ENCODE results near the gene LSM11.

The LSM11 gene

DNA sequence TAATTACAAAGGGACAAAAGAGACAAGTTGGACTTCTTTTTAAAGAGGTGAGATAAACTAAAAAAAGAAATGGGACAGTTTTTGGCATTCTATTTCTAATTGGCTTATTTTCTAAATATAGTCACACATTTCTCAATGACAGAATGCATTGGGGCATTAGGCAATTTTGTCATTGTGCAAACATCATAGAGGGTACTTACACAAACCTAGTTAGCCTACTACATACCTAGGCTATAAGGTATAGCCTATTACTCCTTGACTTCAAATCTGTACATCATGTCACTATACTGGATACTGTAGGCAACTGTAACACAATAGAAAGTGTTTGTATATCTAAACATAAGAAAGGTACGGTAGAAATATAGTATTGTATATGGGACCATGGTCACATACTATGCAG is 56.1 kb downstream of the LSM11 start:
- ATAC-seq: no peak
- TF ChIP-seq, protein P1, sequence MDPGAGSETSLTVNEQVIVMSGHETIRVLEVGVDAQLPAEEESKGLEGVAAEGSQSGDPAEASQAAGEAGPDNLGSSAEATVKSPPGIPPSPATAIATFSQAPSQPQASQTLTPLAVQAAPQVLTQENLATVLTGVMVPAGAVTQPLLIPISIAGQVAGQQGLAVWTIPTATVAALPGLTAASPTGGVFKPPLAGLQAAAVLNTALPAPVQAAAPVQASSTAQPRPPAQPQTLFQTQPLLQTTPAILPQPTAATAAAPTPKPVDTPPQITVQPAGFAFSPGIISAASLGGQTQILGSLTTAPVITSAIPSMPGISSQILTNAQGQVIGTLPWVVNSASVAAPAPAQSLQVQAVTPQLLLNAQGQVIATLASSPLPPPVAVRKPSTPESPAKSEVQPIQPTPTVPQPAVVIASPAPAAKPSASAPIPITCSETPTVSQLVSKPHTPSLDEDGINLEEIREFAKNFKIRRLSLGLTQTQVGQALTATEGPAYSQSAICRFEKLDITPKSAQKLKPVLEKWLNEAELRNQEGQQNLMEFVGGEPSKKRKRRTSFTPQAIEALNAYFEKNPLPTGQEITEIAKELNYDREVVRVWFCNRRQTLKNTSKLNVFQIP (CRISPR knock-in tag; IDR thresholded peaks at IDR 0.05; ENCODE audit: borderline replicate concordance, low read depth): no peak
- TF ChIP-seq ZNF70 (CRISPR knock-in tag; IDR thresholded peaks at IDR 0.05): no peak
- no peak for TF ChIP-seq BACH2 (CRISPR knock-in tag; IDR thresholded peaks at IDR 0.05; ENCODE audit: borderline replicate concordance)
- no peak for TF ChIP-seq ZC3H10 (CRISPR knock-in tag; IDR thresholded peaks at IDR 0.05)
- no peak for TF ChIP-seq RARB (CRISPR knock-in tag; IDR thresholded peaks at IDR 0.05)
- TF ChIP-seq CSDC2 (CRISPR knock-in tag; IDR thresholded peaks at IDR 0.05): no peak
- no peak for TF ChIP-seq SNAI2 (CRISPR knock-in tag; IDR thresholded peaks at IDR 0.05)
- TF ChIP-seq TCF4 (CRISPR knock-in tag; IDR thresholded peaks at IDR 0.05; ENCODE audit: borderline replicate concordance): no peak
- TF ChIP-seq, protein P2, sequence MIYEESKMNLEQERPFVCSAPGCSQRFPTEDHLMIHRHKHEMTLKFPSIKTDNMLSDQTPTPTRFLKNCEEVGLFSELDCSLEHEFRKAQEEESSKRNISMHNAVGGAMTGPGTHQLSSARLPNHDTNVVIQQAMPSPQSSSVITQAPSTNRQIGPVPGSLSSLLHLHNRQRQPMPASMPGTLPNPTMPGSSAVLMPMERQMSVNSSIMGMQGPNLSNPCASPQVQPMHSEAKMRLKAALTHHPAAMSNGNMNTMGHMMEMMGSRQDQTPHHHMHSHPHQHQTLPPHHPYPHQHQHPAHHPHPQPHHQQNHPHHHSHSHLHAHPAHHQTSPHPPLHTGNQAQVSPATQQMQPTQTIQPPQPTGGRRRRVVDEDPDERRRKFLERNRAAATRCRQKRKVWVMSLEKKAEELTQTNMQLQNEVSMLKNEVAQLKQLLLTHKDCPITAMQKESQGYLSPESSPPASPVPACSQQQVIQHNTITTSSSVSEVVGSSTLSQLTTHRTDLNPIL (CRISPR knock-in tag; IDR thresholded peaks at IDR 0.05; ENCODE audit: low read depth): no peak
- no peak for TF ChIP-seq TOX (CRISPR knock-in tag; IDR thresholded peaks at IDR 0.05; ENCODE audit: borderline replicate concordance)
- TF ChIP-seq ZFP3 (CRISPR knock-in tag; IDR thresholded peaks at IDR 0.05): no peak
- TF ChIP-seq, protein P3, sequence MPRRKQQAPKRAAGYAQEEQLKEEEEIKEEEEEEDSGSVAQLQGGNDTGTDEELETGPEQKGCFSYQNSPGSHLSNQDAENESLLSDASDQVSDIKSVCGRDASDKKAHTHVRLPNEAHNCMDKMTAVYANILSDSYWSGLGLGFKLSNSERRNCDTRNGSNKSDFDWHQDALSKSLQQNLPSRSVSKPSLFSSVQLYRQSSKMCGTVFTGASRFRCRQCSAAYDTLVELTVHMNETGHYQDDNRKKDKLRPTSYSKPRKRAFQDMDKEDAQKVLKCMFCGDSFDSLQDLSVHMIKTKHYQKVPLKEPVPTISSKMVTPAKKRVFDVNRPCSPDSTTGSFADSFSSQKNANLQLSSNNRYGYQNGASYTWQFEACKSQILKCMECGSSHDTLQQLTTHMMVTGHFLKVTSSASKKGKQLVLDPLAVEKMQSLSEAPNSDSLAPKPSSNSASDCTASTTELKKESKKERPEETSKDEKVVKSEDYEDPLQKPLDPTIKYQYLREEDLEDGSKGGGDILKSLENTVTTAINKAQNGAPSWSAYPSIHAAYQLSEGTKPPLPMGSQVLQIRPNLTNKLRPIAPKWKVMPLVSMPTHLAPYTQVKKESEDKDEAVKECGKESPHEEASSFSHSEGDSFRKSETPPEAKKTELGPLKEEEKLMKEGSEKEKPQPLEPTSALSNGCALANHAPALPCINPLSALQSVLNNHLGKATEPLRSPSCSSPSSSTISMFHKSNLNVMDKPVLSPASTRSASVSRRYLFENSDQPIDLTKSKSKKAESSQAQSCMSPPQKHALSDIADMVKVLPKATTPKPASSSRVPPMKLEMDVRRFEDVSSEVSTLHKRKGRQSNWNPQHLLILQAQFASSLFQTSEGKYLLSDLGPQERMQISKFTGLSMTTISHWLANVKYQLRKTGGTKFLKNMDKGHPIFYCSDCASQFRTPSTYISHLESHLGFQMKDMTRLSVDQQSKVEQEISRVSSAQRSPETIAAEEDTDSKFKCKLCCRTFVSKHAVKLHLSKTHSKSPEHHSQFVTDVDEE (CRISPR knock-in tag; IDR thresholded peaks at IDR 0.05): no peak
- TF ChIP-seq ZNF565 (CRISPR knock-in tag; conservative IDR thresholded peaks at IDR 0.05; ENCODE audit: low read depth): no peak

DNA sequence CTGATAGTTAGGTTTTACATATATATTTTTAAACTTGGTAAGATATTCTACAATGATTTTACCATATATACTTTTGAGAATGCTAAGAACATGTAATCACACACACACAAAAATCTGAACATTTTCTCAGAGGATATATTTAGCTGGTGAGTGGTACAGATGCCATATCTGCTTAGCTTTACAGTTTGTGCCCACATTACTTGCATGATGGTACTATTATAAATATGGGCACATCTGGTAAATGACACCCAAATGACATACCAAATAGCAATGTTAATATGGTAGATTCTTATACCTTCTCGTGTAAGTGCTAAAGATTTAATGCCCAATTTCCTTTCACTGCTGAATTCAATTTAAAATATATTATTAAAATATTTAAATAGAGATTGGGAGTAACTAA is 56.6 kb downstream of the LSM11 start:
- ATAC-seq: no peak
- TF ChIP-seq ZNF8 (CRISPR knock-in tag; IDR thresholded peaks at IDR 0.05) (no peak), ZFP30 (CRISPR knock-in tag; IDR thresholded peaks at IDR 0.05) (no peak), GLIS3 (CRISPR knock-in tag; IDR thresholded peaks at IDR 0.05) (no peak), OSR1 (CRISPR knock-in tag; IDR thresholded peaks at IDR 0.05) (no peak), ESRRG (CRISPR knock-in tag; IDR thresholded peaks at IDR 0.05) (no peak), PPARA (CRISPR knock-in tag; IDR thresholded peaks at IDR 0.05; ENCODE audit: borderline replicate concordance) (no peak), TCF4 (CRISPR knock-in tag; IDR thresholded peaks at IDR 0.05; ENCODE audit: borderline replicate concordance) (no peak), ZNF565 (CRISPR knock-in tag; conservative IDR thresholded peaks at IDR 0.05; ENCODE audit: low read depth) (no peak), CSDC2 (CRISPR knock-in tag; IDR thresholded peaks at IDR 0.05) (no peak), ZFP3 (CRISPR knock-in tag; IDR thresholded peaks at IDR 0.05) (no peak), ISL1 (CRISPR knock-in tag; IDR thresholded peaks at IDR 0.05) (no peak), ARNTL (CRISPR knock-in tag; IDR thresholded peaks at IDR 0.05; ENCODE audit: borderline replicate concordance, low read depth) (no peak), SNAI2 (CRISPR knock-in tag; IDR thresholded peaks at IDR 0.05) (no peak), ZNF70 (CRISPR knock-in tag; IDR thresholded peaks at IDR 0.05) (no peak), TOX (CRISPR knock-in tag; IDR thresholded peaks at IDR 0.05; ENCODE audit: borderline replicate concordance) (no peak)
- TF ChIP-seq, protein P4, sequence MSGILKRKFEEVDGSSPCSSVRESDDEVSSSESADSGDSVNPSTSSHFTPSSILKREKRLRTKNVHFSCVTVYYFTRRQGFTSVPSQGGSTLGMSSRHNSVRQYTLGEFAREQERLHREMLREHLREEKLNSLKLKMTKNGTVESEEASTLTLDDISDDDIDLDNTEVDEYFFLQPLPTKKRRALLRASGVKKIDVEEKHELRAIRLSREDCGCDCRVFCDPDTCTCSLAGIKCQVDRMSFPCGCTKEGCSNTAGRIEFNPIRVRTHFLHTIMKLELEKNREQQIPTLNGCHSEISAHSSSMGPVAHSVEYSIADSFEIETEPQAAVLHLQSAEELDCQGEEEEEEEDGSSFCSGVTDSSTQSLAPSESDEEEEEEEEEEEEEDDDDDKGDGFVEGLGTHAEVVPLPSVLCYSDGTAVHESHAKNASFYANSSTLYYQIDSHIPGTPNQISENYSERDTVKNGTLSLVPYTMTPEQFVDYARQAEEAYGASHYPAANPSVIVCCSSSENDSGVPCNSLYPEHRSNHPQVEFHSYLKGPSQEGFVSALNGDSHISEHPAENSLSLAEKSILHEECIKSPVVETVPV (CRISPR knock-in tag; IDR thresholded peaks at IDR 0.05): no peak
- TF ChIP-seq, protein P5, sequence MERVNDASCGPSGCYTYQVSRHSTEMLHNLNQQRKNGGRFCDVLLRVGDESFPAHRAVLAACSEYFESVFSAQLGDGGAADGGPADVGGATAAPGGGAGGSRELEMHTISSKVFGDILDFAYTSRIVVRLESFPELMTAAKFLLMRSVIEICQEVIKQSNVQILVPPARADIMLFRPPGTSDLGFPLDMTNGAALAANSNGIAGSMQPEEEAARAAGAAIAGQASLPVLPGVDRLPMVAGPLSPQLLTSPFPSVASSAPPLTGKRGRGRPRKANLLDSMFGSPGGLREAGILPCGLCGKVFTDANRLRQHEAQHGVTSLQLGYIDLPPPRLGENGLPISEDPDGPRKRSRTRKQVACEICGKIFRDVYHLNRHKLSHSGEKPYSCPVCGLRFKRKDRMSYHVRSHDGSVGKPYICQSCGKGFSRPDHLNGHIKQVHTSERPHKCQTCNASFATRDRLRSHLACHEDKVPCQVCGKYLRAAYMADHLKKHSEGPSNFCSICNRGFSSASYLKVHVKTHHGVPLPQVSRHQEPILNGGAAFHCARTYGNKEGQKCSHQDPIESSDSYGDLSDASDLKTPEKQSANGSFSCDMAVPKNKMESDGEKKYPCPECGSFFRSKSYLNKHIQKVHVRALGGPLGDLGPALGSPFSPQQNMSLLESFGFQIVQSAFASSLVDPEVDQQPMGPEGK (CRISPR knock-in tag; IDR thresholded peaks at IDR 0.05; ENCODE audit: borderline replicate concordance): no peak
- TF ChIP-seq, protein P2 (CRISPR knock-in tag; IDR thresholded peaks at IDR 0.05; ENCODE audit: low read depth): no peak

All from SK-N-SH treated with all-trans-retinoic acid at 6 μM for 48 hours (cell line).